GM21529 (cell line): Measurements from ENCODE around the gene NR1H2.
"Not testable (repeated sequence)": the region's sequence is repeated elsewhere in the genome, so short reads cannot be mapped to it uniquely, and the experiment has no call there.

Source experiments
- ATAC-seq: cut with Tn5 transposase; IDR thresholded peaks from one replicate; pipeline ENCODE4 v1.9.1; 2021; ENCODE audit not compliant: unreplicated experiment

NR1H2 gene

DNA sequence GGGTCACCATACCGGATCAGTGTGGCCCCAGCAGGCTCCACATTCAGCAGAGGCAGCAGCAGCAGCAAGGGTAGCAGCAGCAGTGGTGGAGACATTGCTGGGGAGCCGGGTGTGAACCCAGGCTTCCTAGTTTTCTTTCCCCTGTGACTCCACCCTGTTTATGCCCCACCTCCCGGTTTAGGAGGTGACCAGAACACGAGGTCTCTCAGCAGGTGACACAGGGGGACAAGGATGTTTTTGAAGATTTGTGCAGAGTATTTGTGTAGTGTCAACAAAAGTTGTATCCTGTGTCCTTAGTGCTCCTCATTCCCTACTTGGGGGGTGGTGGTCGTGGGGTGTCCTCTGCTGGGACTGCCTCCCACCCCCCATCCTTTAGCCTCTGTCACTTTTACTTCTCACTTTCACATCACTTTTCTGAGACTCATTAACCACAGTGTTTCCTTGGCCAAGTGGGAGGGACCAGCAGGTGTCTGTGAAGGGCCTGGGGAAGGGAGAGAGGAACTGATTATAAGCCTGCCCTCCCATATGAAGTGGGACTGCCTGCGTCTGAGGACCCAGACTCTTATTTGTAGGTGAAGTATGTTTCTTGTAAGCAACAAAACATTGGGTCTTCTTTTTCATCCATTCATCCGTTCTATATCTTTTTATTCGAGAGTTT is 31.5 kb upstream of the NR1H2 start:
- no peak for ATAC-seq

DNA sequence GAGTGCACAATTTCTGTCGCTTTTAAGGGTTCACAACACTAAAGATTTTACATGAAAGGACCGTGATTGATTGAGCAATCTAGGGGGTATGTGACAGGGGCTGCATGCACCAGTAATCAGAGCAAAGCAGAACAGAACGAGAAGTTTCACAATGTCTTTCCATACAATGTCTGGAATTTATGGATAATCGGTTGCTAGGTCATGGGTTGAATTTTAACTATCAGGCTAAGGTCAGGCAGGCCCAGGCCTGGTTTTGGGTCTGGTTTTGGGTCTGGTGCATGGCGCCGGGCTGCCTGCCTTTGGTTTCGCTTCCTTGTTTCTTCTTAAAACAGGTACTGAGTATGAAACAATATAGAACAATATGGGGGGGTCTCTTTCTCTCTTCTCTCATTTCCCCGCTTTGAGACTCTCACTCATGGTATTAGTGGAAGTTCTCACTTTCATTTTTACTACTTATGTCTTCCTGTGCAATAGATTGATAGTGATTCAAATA is 29.1 kb upstream of the NR1H2 start:
- peak; percentile 40 for ATAC-seq

DNA sequence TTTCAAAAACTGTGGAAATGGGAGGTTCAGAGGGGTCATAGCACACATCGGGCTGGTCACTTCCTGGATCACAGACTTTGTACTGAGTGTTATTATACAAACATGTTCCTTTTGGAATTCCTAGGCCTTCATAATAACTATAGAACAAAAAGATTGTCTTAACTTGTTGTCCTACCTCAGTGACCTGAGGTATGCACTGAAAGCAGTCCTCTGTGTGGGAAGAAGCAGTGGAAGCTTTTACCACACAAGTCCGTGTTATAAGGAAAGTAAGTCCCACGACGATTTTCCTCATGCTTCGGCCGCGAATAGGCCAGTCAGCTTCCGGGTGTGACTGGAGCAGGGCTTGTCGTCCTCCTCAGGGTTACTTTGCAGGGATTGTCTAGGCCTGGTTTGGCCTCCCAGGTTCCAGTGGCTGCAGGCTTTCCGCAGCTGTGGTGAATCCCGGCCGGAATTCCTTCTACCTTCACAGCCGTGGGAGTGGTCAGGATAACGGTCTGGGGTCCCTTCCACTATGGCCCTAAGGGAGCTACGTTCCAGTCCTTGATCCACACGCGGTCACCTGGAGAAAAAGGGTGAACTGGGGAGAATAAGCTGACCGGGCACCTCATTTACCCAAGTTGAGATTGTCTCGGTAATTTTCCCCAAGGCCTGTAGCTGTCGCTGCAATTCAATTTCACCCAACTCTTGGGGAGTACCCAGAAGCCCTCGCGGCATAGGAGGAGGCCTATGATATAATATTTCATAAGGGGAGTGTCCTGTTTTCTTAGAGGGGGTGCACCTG is 26.8 kb upstream of the NR1H2 start:
- ATAC-seq = no peak

DNA sequence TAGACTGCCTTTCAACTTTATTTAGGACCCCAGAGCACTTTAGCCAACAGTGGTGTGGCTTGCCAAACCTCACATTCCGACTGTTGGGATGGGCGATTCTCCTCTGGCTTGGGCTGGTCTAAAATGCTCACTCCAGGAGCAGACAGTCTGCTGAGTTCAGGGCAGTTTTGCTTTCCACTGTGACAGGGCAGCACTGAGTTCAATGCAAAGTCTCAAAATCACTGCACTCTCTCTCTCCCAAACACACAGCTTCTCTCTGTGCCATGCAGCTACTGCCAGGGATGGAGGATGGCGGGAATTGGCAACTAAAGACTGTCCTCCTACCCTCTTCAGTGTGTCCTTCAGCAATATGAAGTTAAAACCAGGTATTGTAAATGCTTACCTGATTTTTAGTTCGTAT is 24.0 kb upstream of the NR1H2 start:
- ATAC-seq = no peak

DNA sequence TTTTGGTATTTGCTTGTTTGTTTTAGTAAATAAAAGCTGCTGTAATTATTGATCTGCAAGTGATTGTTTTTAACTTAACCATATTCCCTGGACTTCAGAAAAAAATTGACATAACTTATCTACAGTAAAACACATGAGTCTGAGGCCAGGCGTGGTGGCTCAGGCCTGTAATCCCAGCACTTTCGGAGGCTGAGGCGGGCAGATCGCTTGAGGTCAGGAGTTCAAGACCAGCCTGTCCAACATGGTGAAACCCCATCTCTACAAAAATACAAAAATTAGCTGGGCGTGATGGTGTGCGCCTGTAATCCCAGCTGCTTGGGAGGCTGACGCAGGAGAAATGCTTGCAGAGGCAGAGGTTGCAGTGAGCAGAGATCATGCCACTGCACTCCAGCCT is 22.8 kb upstream of the NR1H2 start:
- not testable (repeated sequence) for ATAC-seq

DNA sequence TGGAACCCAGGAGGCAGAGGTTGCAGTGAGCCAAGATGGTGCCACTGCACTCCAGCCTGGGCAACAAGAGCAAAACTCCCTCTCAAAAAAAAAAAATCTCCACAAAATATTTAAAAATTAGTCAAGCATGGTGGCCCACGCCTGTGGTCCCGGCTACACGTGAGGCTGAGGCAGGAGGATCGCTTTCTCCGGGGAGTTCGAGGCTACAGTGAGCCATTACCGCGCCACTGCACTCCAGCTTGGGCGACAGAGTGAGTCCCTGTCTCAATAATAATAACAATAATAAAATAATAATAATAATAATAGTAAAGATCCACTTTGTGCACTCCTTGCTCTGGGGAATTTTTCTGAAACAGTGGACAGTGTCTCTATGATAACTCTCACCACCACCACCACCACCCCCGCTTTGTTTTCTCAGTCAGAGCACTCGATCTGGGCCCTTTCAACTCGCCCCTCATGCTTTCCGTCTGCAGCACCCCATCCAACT is 19.5 kb upstream of the NR1H2 start:
- no peak for ATAC-seq

DNA sequence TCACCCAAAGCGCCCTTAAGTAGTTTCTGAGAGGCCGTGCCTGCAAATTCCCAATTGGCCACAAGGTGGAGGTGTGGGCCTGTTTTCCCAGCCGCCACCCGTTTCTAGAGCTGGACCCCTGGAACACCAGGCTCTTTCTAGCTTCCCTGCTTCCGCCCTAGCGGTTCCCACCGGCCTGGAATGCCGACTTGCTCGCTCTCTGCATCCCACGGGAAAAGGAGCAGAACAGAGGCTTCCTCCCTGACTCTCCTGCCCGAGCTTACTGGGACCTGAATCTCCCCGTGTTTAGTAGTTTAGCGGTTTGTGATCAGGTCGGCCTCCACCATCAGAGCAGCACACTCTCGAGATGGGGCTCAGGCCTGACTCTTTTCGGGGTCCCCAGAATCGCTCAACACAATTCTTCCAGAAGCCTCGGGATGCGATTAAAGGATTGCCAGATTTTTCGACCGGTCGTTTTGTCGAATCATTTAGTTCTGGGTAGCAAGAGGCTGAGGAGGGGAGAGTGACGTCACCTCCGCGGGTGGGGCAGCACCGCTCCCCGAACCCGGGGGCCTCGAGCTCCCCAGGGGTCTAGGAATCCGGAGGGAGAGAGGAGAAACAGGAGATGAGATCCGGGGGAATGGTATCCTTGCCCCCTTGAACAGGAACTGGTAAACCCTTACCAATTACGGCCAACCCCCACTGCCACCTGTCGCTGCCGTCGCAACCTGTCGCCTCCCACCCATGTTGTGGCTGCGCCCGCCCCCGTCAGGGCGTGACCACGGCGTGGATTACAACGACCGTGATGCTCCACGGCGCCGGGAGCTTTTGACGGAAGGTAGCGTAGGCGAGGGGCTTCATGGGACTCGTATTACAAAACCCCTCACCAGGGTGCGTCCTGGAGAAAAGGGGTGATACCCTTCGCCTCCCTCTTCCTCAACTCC is 18.8 kb upstream of the NR1H2 start:
- peak; percentile 55 for ATAC-seq

DNA sequence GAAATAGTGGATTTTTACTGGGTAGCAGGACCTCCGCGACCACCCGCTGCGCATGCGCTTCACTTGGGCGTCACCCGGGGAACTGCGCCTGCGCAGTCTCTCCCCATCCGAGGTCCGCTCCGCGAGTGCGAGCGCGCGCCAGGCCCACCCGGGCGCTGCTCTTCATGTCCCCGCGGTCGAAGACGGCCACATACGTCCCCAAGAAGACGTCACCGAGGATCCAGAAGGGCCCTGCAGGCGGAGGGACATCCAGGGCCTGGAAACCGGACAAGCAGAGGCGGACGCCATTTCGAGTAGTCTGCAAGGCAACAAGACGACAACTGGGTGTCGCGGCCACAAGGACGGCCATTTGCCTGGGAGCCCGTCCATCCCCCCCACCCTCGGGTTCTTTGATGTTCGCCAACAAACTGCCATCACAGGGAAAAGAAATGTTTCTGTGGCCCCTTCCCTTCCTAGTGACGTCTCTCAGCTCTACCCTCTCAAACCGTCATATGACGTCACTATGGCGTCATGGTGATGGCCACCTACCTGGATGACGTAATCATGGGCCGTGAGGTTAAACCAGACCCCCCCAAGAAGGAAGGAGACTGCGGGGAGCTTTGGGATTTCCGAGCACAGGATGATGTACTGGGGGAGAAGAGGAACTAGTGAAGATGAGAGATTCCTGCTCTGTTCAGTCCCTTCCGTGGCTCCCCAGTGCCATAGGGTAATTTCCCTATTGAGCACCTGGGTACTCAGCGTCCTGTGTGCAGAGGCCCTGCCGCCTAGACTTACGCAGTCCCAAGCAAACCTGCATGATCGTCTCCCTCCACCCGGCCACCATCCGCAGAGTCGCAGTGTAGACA is 17.6 kb upstream of the NR1H2 start:
- no peak for ATAC-seq

DNA sequence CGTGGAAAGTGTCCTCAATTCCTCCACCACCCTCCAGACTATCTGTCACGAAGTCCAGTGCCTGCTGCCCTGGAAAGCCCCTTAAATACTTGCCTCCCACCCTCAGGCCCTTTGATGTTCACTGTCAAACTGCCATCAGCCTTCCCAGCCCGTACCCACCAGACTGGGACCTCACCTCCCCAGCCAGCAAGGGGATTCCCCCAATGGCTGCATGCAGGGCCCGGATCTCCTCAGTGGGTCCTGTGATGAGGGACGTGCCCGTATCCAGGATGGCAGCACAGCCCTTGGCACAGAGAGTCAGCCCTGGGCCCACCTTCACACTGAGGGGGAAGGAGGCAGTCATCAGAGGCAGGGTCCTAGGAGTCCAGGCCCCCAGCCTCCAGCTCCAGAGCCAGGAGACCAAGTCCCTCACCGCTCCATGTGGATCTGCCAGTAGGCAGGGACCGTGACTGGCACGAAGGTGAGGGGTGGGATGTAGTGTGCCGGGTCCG is 16.9 kb upstream of the NR1H2 start:
- ATAC-seq = no peak

DNA sequence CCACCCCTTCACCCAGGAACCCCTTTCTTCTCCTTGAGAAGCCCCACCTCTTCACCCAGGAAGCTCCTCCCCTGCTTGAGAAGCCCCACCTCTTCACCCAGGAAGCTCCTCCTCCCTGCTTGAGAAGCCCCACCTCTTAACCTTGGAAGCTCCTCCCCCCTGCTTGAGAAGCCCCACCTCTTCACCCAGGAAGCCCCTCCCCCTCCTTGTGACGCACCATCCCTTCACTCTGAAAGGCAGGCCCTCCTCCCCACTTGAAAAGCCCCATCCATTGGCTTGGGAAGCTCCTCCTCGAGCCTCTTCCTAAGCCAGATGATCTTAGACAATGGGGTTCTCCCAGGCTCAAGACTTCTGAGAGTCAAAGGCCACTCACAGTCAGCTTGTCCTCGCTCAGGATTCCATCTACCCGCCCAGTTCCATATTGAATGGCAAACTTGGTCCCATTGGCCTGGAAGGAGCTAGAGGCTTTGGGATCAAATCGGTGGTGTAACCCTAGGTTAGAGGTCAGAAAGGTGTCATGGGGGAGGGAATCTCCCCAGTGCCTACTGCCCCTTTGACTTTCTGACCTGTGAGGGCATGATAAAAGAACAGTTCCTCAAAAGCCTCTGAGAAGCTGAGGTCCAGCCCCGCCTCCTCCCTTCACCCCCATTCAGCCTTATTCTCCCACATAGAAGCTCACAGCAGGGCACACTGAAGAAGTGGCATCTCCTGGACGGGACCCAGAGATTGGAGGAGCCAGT is 14.8 kb upstream of the NR1H2 start:
- ATAC-seq = no peak

DNA sequence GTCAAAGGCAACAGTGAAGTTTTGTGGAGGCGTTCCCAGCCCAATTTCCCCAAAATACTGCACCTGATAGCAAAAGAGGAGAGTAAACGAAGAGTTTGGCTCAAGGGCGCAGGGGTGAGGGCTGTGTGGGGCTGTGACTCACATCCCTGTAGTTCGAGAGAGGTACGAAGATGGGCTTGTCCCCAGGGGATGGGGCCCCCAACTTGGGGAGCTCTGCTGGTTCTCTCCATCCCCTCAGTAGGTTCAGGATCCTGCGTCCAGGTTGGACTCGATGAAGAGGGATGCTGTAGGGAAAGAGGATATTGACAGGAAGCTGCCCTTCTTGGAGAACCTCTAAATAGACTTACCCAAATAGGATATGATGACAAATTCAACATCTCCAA is 14.2 kb upstream of the NR1H2 start:
- ATAC-seq = no peak

DNA sequence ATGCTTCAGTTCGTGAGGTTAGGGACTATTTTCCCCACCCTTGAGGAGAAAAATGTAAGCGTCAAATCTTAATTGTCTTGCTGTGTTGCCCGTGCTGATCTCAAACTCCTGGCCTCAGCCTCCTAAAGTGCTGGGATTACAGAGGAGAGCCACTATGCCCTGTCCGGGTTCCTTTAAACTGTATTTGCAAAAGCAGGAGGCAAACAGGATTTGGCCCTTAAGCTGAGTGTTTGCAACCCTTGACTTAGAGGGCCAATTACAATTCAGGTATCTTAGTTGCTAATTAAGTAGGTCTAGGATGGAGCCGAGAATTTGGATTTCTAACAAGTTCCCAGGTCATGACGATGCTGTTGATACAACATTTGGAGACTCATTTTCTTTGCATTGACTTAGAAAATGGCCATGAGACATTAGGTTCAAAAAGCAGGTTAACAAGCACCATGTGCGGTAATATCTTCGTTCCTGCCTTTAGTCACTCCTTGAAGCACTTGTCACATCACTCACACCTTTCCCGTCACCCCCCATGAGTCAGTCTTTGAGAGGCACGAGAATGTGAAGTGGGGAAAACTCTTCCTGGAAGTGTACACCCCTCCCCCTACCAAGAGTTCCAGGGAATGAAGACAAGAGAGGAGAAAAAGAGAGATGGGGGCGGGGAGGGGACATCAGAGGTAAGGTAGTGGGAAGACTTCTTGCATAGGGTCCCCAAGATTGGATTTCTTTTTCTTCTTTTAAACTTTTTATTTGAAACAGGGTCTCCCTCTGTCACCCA is 13.4 kb upstream of the NR1H2 start:
- no peak for ATAC-seq

DNA sequence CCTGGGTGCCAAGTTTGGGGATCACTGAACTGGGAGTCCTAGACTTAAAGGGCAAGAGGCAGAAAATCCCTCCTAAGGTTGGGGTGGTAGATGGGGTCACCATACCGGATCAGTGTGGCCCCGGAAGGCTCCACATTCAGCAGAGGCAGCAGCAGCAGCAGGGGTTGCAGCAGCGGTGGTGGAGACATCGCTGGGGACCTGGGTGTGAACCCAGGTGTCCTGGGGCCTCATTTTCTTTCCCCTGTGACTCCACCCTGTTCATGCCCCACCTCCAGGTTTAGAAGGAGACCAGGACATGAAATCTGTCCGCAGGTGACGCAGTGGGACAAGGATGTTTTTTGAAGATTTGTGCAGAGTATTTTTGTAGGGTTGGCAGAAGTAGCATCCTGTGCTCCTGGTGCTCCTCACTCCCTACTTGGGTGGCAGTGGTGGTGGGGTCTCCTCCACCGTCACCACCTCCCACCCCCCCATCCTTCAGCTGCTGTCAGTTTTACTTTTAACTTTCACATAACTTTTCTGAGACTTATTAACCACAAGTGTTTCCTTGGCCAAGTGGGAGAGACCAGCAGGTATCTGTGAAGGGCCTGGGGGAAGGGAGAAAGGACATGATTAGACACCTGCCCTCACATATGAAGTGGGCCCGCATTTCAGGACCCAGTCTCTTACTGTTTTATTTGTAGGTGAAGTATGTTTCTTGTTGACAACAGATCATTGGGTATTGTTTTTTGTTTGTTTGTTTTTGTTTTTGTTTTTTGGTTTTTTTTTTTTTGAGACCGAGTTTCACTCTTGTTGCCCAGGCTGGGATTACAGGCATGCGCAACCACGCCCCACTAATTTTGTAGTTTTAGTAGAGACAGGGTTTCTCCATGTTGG is 10.6 kb upstream of the NR1H2 start, which contains the start of gene NAPSA:
Gene NAPSA (minus strand): TSS at position 206 of the 873 bp plus-strand sequence. CDS start 18 bp downstream, at position 188.
- no peak for ATAC-seq

DNA sequence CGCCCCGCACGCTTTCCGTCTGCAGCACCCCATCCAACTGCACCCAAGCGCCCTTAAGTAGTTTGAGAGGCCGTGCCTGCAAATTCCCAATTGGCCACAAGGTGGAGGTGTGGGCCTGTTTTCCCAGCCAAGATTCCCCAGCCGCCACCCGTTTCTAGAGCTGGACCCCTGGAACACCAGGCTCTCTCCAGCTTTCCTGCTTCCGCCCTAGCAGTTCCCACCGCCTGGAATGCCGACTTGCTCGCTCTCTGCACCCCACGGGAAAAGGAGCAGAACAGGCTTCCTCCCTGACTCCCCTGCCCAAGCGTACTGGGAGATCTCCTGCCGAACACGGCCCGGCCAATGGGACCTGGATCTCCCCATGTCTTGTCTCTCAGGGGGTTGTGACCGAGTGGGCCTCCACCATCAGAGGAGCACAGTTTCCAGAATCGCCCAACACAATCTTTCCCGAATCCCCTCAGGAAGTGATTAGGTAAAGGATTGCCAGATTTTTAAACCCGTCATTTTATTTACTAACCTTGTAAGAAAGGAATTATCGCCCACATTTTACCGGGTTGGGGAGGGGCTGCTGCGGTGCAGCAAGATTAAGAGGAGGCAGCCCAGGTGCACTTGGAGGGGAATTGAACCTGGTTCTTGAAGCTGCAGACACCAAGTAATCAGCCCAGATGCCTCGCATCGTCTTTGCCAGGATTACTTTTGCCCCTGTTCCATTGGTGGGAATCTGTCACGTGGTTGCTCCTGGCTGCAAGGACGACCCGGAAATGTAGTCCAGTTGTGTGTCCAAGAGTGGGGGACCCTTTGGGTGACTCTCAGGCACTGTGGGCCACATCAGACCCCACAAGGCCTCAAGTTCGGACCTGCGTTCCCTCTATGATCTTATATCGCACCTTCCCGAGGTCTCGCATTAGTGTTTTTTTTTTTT is 7.3 kb upstream of the NR1H2 start:
- peak; percentile 57 for ATAC-seq

DNA sequence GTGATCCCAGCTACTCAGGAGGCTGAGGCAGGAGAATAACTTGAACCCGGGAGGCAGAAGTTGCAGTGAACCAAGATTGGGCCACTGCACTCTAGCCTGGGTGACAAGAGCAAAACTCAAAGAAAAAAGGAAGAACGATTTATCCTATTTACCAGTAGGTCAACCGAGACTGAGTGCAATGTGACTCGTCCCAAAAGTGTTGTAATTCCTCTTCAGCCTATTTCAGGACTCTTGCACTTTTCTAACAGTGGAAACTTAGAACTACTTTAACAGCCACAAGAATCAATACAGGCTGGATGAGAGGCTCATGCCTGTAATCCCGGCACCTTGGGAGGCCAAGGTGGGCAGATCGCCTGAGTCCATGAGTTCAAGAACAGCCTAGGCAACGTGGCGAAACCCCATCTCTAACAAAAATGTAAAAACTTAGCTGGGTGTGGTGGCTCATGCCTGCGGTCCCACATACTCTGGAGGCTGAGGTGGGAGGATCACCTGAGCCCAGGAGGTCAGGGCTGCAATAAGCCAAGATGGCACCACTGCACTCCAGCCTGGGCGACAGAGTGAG is 4.3 kb upstream of the NR1H2 start:
- ATAC-seq = no peak

DNA sequence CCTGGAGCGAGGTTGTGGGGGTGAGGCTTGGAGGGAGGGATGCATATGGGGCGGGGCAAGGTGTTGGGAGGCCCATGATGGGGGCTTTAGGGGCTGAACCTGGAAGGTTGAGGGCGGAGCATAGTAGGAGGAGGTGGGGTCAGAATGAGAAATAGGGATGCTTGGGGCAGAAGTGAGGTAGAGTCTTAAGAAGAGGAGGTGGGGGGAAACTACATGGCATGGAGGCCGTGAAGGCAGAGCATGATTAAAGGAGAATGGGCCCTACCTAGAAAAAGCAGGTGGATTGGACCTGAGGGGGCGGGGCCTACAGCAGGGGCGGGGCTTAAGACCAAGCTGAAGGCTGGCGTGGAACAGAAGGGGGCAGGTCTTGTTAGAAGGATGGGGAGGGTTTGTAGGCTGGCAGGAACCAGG is 799 bp downstream of the NR1H2 start:
- no peak for ATAC-seq
